GM18858 (cell line): ENCODE measurements around the gene ATXN7.

Experiments used
- ATAC-seq: cut with Tn5 transposase; IDR thresholded peaks from one replicate; pipeline ENCODE4 v1.9.1; 2021; ENCODE audit not compliant: unreplicated experiment

The ATXN7 gene

GRCh38 chr3:64042952-64043351, 179.3 kb downstream of the ATXN7 start:
- ATAC-seq = no peak

DNA sequence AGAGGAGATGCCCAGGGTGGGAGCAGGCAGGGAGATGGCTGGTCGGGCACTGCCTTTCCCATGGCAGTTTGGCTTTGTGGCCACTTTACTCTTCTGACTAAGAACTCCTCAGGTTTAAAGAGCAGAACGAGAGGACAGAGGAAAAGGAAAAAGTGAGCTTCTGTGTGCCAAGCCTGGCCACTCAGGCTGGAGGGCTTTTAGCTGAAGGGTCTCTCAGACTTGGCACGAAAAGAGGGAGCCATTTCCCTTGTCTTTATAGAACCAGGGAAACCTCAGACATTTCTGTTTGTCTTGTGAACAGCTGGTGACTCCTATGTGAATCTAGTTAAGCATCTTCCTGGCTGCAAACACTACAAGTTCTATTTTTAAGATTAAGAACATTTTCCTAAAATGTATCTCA, 182.9 kb downstream of the ATXN7 start:
- ATAC-seq = no peak

GRCh38 chr3:64046996-64047594, 183.4 kb downstream of the ATXN7 start:
- ATAC-seq = no peak

- ATAC-seq = no peak
These were observed 184.1 kb downstream of the ATXN7 start for GRCh38 chr3:64047787-64048186.

DNA sequence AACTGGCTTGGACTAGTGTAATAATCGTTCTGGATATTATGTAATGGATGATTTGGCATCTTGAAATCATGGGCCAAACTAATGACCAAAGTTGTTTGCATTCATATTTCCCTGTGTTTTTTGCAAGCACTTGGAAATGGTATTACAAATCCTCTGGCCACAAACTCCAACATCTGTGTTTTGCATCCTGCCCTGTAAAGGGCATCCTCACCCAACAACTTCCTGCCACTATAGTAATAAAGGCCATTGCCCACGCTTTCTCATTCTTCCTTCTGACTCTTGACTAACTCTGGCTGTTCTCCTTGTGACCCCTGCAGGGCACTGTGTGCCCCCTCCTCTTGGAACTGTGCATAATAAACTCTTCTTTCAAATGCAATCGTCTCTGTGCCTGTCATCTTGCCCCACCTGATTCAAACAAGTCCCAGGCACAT, 185.0 kb downstream of the ATXN7 start:
- ATAC-seq = no peak

GRCh38 chr3:64049136-64049535, 185.5 kb downstream of the ATXN7 start:
- ATAC-seq = no peak

GRCh38 chr3:64049832-64050231, 186.2 kb downstream of the ATXN7 start:
- no peak for ATAC-seq
